PC-3 (cell line): ENCODE measurements around the gene CA7. TPM values are rescaled to one million over a fixed set of nuclear protein-coding genes. Genes with fewer than 3 reads are reported as not detected.

Experiments
- ATAC-seq: fragments of 200-7000 bp; cut with Tn5 transposase; 2 replicates; pipeline ENCODE4 v1.9.1; 2020; ENCODE audit warnings: mild to moderate bottlenecking, moderate library complexity
- BruUV-seq: library from RNA; stranded (reverse); fragments of 400-500 nt; replicated peaks from 2 replicates; lab custom pipeline; 2021; lab: Mats Ljungman, UMichigan
- CTCF ChIA-PET: fragments of 300-600 bp; sonication (Branson Sonifier 250); formaldehyde crosslinking; loops from one replicate; lab custom pipeline; 2022; ENCODE audit warnings: antibody characterized with exemption; lab: Charles Lee
- POLR2A ChIA-PET: fragments of 300-600 bp; sonication (Branson Sonifier 250); formaldehyde crosslinking; loops from one replicate; lab custom pipeline; 2022; ENCODE audit warnings: antibody characterized with exemption; ENCODE audit not compliant: unreplicated experiment; lab: Charles Lee
- DNase-seq: peaks from one replicate; pipeline ENCODE4 v3.0.0-alpha.2; 2015
- H2AFZ ChIP-seq: fragments of 300-600 bp; sonication (generic); 2 replicates; pipeline ENCODE4 v1.6.0; 2016; ENCODE audit warnings: antibody characterized with exemption, low read length
- H3F3A ChIP-seq: fragments of 300-600 bp; sonication (generic); one replicate; pipeline ENCODE4 v1.6.0; 2017; ENCODE audit warnings: antibody characterized with exemption, low read length, control low read depth, mild to moderate bottlenecking; ENCODE audit not compliant: unreplicated experiment
- H3K27ac ChIP-seq: fragments of 300-600 bp; sonication (generic); 2 replicates; pipeline ENCODE4 v1.5.1; 2016; ENCODE audit warnings: mild to moderate bottlenecking, low read length
- H3K27me3 ChIP-seq: fragments of 300-600 bp; sonication (generic); 2 replicates; pipeline ENCODE4 v1.6.1; 2016; ENCODE audit warnings: low read length, mixed read lengths
- H3K36me3 ChIP-seq: fragments of 300-600 bp; sonication (generic); 2 replicates; pipeline ENCODE4 v1.6.1; 2016; ENCODE audit warnings: low read depth, mixed run types, low read length, mixed read lengths
- H3K4me1 ChIP-seq: fragments of 300-600 bp; sonication (generic); 2 replicates; pipeline ENCODE4 v1.5.1; 2016; ENCODE audit warnings: low read length; ENCODE audit not compliant: insufficient read depth
- H3K4me2 ChIP-seq: fragments of 300-600 bp; sonication (generic); 2 replicates; pipeline ENCODE4 v1.6.0; 2016; ENCODE audit warnings: low read length
- H3K4me3 ChIP-seq: fragments of 300-600 bp; sonication (generic); 2 replicates; pipeline ENCODE4 v1.5.1; 2016; ENCODE audit warnings: mild to moderate bottlenecking, low read length, mixed read lengths
- H3K79me2 ChIP-seq: fragments of 300-600 bp; sonication (generic); 2 replicates; pipeline ENCODE4 v1.6.1; 2017; ENCODE audit warnings: low read length, mixed read lengths
- H3K9ac ChIP-seq: fragments of 300-600 bp; sonication (generic); 2 replicates; pipeline ENCODE4 v1.6.0; 2016; ENCODE audit warnings: mild to moderate bottlenecking, low read length
- H3K9me2 ChIP-seq: fragments of 300-600 bp; sonication (generic); replicated peaks from 2 replicates; pipeline ENCODE4 v1.6.1; 2016; ENCODE audit warnings: mixed run types, low read length, mixed read lengths
- H3K9me3 ChIP-seq: fragments of 300-600 bp; sonication (generic); 2 replicates; pipeline ENCODE4 v1.6.1; 2016; ENCODE audit warnings: low read length, mixed read lengths
- H4K20me1 ChIP-seq: fragments of 300-600 bp; sonication (generic); 2 replicates; pipeline ENCODE4 v1.6.1; 2016; ENCODE audit warnings: low read length, mixed read lengths
- CTCF ChIP-seq: fragments of 300-600 bp; sonication (generic); conservative IDR thresholded peaks from 2 replicates; pipeline ENCODE4 v1.5.1; 2017; ENCODE audit warnings: antibody characterized with exemption, low read depth, mild to moderate bottlenecking, low read length
- EZH2 ChIP-seq: fragments of 300-600 bp; sonication (generic); IDR thresholded peaks from one replicate; pipeline ENCODE4 v1.6.1; 2017; ENCODE audit warnings: antibody characterized with exemption, mild to moderate bottlenecking, low read length; ENCODE audit not compliant: unreplicated experiment
- EZH2phosphoT487 ChIP-seq: fragments of 300-600 bp; sonication (generic); IDR thresholded peaks from 2 replicates; pipeline ENCODE4 v1.6.1; 2018; ENCODE audit warnings: mild to moderate bottlenecking, antibody characterized with exemption, low read length, borderline replicate concordance
- intact Hi-C: fragments of 100-400 bp; cut with micrococcal nuclease; formaldehyde crosslinking; loops from 2 replicates; pipeline ENCODE4 v1.9.0; 2023
- total RNA-seq: library from RNA; depleted of rRNA; stranded (reverse); fragments of >200 nt; gene quantifications from 2 replicates; pipeline ENCODE4 v1.2.3, GENCODE V29; 2014

Gene CA7
- total RNA-seq, 1 experiment from 2014 or later = not detected

- no TSS peak for BruUV-seq
- no peaks in the 10 kb centered on the region for H3K79me2 ChIP-seq
- H4K20me1 ChIP-seq = no peaks in the 10 kb centered on the region
- no peak overlapping the region for H2AFZ ChIP-seq
- intact Hi-C loops = no loop called here
- no peak overlapping the region for H3K4me3 ChIP-seq
- ChIA-PET POLR2A (no interaction called here), CTCF (no interaction called here)
- no peak overlapping the region for H3K4me2 ChIP-seq
- H3K9me2 ChIP-seq = no peaks in the 10 kb centered on the region
- H3K36me3 ChIP-seq = peaks cover 3% of the 10 kb centered on the region
- H3F3A ChIP-seq = no peaks in the 10 kb centered on the region
- no peak for TF ChIP-seq EZH2
- TF ChIP-seq EZH2phosphoT487 = no peak
- no peak for TF ChIP-seq CTCF
- no peaks in the 10 kb centered on the region for H3K9me3 ChIP-seq
- DNase-seq (no peak), ATAC-seq (no peak)
- no peak overlapping the region for H3K9ac ChIP-seq
- no peaks in the 10 kb centered on the region for H3K27me3 ChIP-seq
- H3K4me1 ChIP-seq = no peaks in the 10 kb centered on the region
- H3K27ac ChIP-seq = no peak overlapping the region
Measured at GRCh38 chr16:66889622-66890021, 45.4 kb downstream of the CA7 start.

- no peak for ATAC-seq
- Histone ChIP-seq H2AFZ (no peak overlapping the region), H3K79me2 (no peaks in the 10 kb centered on the region), H3K9me2 (no peaks in the 10 kb centered on the region), H3K27me3 (no peaks in the 10 kb centered on the region), H3K4me1 (no peaks in the 10 kb centered on the region), H3K4me3 (no peak overlapping the region), H3K9ac (no peak overlapping the region), H4K20me1 (no peaks in the 10 kb centered on the region), H3K9me3 (no peaks in the 10 kb centered on the region), H3K36me3 (no peaks in the 10 kb centered on the region), H3K27ac (no peak overlapping the region), H3K4me2 (no peak overlapping the region), H3F3A (no peaks in the 10 kb centered on the region)
- ChIA-PET CTCF (no interaction called here), POLR2A (no interaction called here)
- intact Hi-C loops = no loop called here
- no TSS peak for BruUV-seq
- no peak for DNase-seq
- TF ChIP-seq EZH2phosphoT487 (no peak), EZH2 (no peak), CTCF (no peak)
Measured at GRCh38 chr16:66890799-66891198, 46.6 kb downstream of the CA7 start.

GRCh38 chr16:66891360-66891759 is 47.1 kb downstream of the CA7 start:
- Histone ChIP-seq H3K27me3 (no peaks in the 10 kb centered on the region), H3F3A (no peaks in the 10 kb centered on the region), H3K36me3 (no peaks in the 10 kb centered on the region), H4K20me1 (no peaks in the 10 kb centered on the region), H3K9me2 (no peaks in the 10 kb centered on the region), H3K4me2 (no peak overlapping the region), H3K9me3 (no peaks in the 10 kb centered on the region), H3K9ac (no peak overlapping the region), H3K79me2 (no peaks in the 10 kb centered on the region), H3K4me3 (no peak overlapping the region), H2AFZ (no peak overlapping the region), H3K27ac (no peak overlapping the region), H3K4me1 (no peaks in the 10 kb centered on the region)
- ChIA-PET CTCF (no interaction called here), POLR2A (no interaction called here)
- DNase-seq (no peak), ATAC-seq (no peak)
- intact Hi-C loops = no loop called here
- TF ChIP-seq EZH2phosphoT487 = no peak
- no peak for TF ChIP-seq CTCF
- TF ChIP-seq EZH2 = no peak
- no TSS peak for BruUV-seq
